HepG2 (cell line): ENCODE results near the gene GPR61. TPM values are rescaled to one million over a fixed set of nuclear protein-coding genes. Genes with fewer than 3 reads are reported as not detected.

ENCODE experiments used
- CREM ChIP-seq, 2 experiments: sonication (generic) in 1 of 2; formaldehyde crosslinking in 1 of 2; IDR thresholded peaks; 2 replicates each; pipeline versions ENCODE4 v1.4.0 to v1.6.1; 2016 to 2020; ENCODE audit warnings: antibody characterized with exemption in 1 of 2, mild to moderate bottlenecking in 1 of 2, missing genetic modification reagents in 1 of 2
- ELF3 ChIP-seq: IDR thresholded peaks from 2 replicates; pipeline ENCODE4 v1.6.1; 2016; ENCODE audit warnings: missing genetic modification reagents, missing compliant biosample characterization
- FOXA3 ChIP-seq: IDR thresholded peaks from 2 replicates; pipeline ENCODE4 v1.6.1; 2016; ENCODE audit warnings: missing genetic modification reagents, missing compliant biosample characterization
- FOXJ3 ChIP-seq: sonication (generic); formaldehyde crosslinking; IDR thresholded peaks from 2 replicates; pipeline ENCODE4 v1.4.0; 2020; ENCODE audit warnings: missing genetic modification reagents, mild to moderate bottlenecking, borderline replicate concordance
- FOXO1 ChIP-seq: sonication (generic); formaldehyde crosslinking; IDR thresholded peaks from 2 replicates; pipeline ENCODE4 v1.4.0; 2020; ENCODE audit warnings: missing genetic modification reagents
- FOXP1 ChIP-seq, 2 experiments: fragments of 450-650 bp in 1 of 2; IDR thresholded peaks; 2 replicates each; pipeline ENCODE4 v1.6.1; 2017 to 2018; ENCODE audit warnings: antibody characterized with exemption in 1 of 2
- HDAC1 ChIP-seq: sonication (generic); formaldehyde crosslinking; IDR thresholded peaks from 2 replicates; pipeline ENCODE4 v1.5.1; 2020; ENCODE audit warnings: mild to moderate bottlenecking, missing genetic modification reagents
- MEF2D ChIP-seq: sonication (generic); formaldehyde crosslinking; IDR thresholded peaks from 2 replicates; pipeline ENCODE4 v1.5.1; 2020; ENCODE audit warnings: mild to moderate bottlenecking, missing genetic modification reagents
- MTA1 ChIP-seq: sonication (generic); formaldehyde crosslinking; IDR thresholded peaks from 2 replicates; pipeline ENCODE4 v1.4.0; 2020; ENCODE audit warnings: missing genetic modification reagents, mild to moderate bottlenecking, borderline replicate concordance
- NR2F6 ChIP-seq, 2 experiments: IDR thresholded peaks; 2 replicates each; pipeline ENCODE4 v1.6.1; 2016; ENCODE audit warnings: antibody characterized with exemption in 1 of 2, mild to moderate bottlenecking in 1 of 2
- POGZ ChIP-seq: sonication (generic); formaldehyde crosslinking; IDR thresholded peaks from 2 replicates; pipeline ENCODE4 v1.4.0; 2020; ENCODE audit warnings: mild to moderate bottlenecking, missing genetic modification reagents
- PPARG ChIP-seq: conservative IDR thresholded peaks from 2 replicates; pipeline ENCODE4 v1.6.1; 2016; ENCODE audit warnings: missing biosample characterization, missing genetic modification reagents
- RCOR2 ChIP-seq: IDR thresholded peaks from 2 replicates; pipeline ENCODE4 v1.6.1; 2016; ENCODE audit warnings: missing biosample characterization, missing genetic modification reagents
- RXRB ChIP-seq: IDR thresholded peaks from 2 replicates; pipeline ENCODE4 v1.6.1; 2016; ENCODE audit warnings: borderline replicate concordance, missing genetic modification reagents, missing compliant biosample characterization
- SNAI1 ChIP-seq: sonication (generic); formaldehyde crosslinking; IDR thresholded peaks from 2 replicates; pipeline ENCODE4 v1.5.0; 2020; ENCODE audit warnings: mild to moderate bottlenecking, missing genetic modification reagents, borderline replicate concordance
- TBX2 ChIP-seq: sonication (generic); formaldehyde crosslinking; IDR thresholded peaks from 2 replicates; pipeline ENCODE4 v1.5.0; 2020; ENCODE audit warnings: missing genetic modification reagents, mild to moderate bottlenecking, borderline replicate concordance
- TEAD3 ChIP-seq: optimal IDR thresholded peaks from 2 replicates; pipeline ENCODE3; 2016; ENCODE audit warnings: borderline replicate concordance
- ZBTB3 ChIP-seq: sonication (generic); formaldehyde crosslinking; IDR thresholded peaks from 2 replicates; pipeline ENCODE4 v1.4.0; 2020; ENCODE audit warnings: low read depth, mild to moderate bottlenecking, moderate library complexity, missing genetic modification reagents, borderline replicate concordance
- ZFP90 ChIP-seq: sonication (generic); formaldehyde crosslinking; IDR thresholded peaks from 2 replicates; pipeline ENCODE4 v1.8.0; 2022; ENCODE audit warnings: missing genetic modification reagents, mild to moderate bottlenecking, inconsistent platforms, borderline replicate concordance
- ZKSCAN5 ChIP-seq: sonication (generic); formaldehyde crosslinking; IDR thresholded peaks from 2 replicates; pipeline ENCODE4 v1.5.1; 2020; ENCODE audit warnings: mild to moderate bottlenecking, missing genetic modification reagents
- ZKSCAN8 ChIP-seq: IDR thresholded peaks from 2 replicates; pipeline ENCODE4 v1.6.1; 2016; ENCODE audit warnings: borderline replicate concordance, missing genetic modification reagents, missing compliant biosample characterization
- ZNF292 ChIP-seq: sonication (generic); formaldehyde crosslinking; IDR thresholded peaks from 2 replicates; pipeline ENCODE4 v1.8.1; 2022; ENCODE audit warnings: mild to moderate bottlenecking, low read depth, missing genetic modification reagents, borderline replicate concordance
- ZNF331 ChIP-seq: sonication (generic); formaldehyde crosslinking; IDR thresholded peaks from 2 replicates; pipeline ENCODE4 v1.4.0; 2020; ENCODE audit warnings: missing genetic modification reagents
- ZNF432 ChIP-seq: sonication (generic); formaldehyde crosslinking; IDR thresholded peaks from 2 replicates; pipeline ENCODE4 v1.5.0; 2020; ENCODE audit warnings: missing genetic modification reagents, mild to moderate bottlenecking, borderline replicate concordance
- ZNF546 ChIP-seq: sonication (generic); formaldehyde crosslinking; conservative IDR thresholded peaks from 2 replicates; pipeline ENCODE4 v1.8.1; 2023; ENCODE audit warnings: mild to moderate bottlenecking, missing genetic modification reagents
- ZNF552 ChIP-seq: sonication (generic); formaldehyde crosslinking; IDR thresholded peaks from 2 replicates; pipeline ENCODE4 v1.9.0; 2022; ENCODE audit warnings: missing genetic modification reagents, mild to moderate bottlenecking, borderline replicate concordance
- ZZZ3 ChIP-seq: sonication (generic); formaldehyde crosslinking; IDR thresholded peaks from 2 replicates; pipeline ENCODE4 v1.4.0; 2020; ENCODE audit warnings: missing genetic modification reagents, mild to moderate bottlenecking, borderline replicate concordance
- polyA plus RNA-seq, 8 experiments: library from polyadenylated mRNA; depleted of rRNA in 3 of 8; stranded (reverse) in 7 of 8; unstranded in 1 of 8; fragments of >200 nt; fragmentation: Illumina TruSeq in 4 of 8; extraction: Trizol in 4 of 8; gene quantifications; 2 replicates each; pipeline versions ENCODE4 v1.2.1 to v1.2.3, GENCODE V29; 2011 to 2016; ENCODE audit warnings: low read depth in 4 of 8, missing spikeins in 1 of 8, mixed read lengths in 1 of 8; ENCODE audit not compliant: insufficient read depth in 1 of 8
- total RNA-seq, 5 experiments: library from RNA; depleted of rRNA; stranded (reverse); fragments of >200 nt; fragmentation: Illumina TruSeq; extraction: Trizol; gene quantifications; 2 replicates each; pipeline ENCODE4 v1.2.3, GENCODE V29; 2016; ENCODE audit warnings: low read depth in 1 of 5
- TF ChIP-seq, protein P1 (sequence below): IDR thresholded peaks from 2 replicates; pipeline ENCODE4 v1.6.1; 2016; ENCODE audit warnings: missing genetic modification reagents, missing compliant biosample characterization
- TF ChIP-seq, protein P2 (sequence below): sonication (generic); formaldehyde crosslinking; conservative IDR thresholded peaks from 2 replicates; pipeline ENCODE4 v1.4.0; 2020; ENCODE audit warnings: mild to moderate bottlenecking, missing genetic modification reagents, moderate library complexity

The GPR61 gene
- total and polyA plus RNA-seq, 2 of the 13 experiments (the other 11 are each of a cell fraction or from before 2014, with no cell fraction given) = not detected

DNA sequence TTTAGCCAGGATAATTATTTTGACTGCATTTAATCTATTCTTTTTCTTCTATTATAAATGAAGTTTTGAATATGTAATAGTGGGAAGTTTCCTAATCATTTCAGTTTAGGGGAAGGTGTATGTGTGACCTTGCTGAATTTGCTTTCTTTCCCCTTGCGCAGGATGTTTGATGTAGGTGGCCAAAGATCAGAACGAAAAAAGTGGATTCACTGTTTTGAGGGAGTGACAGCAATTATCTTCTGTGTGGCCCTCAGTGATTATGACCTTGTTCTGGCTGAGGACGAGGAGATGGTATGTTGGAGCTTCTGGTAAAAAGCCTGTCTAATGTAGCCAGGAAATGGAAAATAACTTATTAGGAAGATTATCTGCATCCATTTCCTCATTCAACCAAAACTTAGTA lies 46.4 kb downstream of the GPR61 start (continued):
- TF ChIP-seq, protein P1, sequence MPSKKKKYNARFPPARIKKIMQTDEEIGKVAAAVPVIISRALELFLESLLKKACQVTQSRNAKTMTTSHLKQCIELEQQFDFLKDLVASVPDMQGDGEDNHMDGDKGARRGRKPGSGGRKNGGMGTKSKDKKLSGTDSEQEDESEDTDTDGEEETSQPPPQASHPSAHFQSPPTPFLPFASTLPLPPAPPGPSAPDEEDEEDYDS (CRISPR knock-in tag) = no peak
- TF ChIP-seq RXRB = 0 out of 2 replicates have a peak, but pooled peaks have one; percentile 47
- TF ChIP-seq HDAC1 (CRISPR knock-in tag) = peak; percentile 60
- peak; percentile 47; the same call in 1 of the 2 replicates for TF ChIP-seq RCOR2 (CRISPR knock-in tag)
- TF ChIP-seq ZZZ3 (CRISPR knock-in tag) = no peak
- peak; percentile 50; the same call in 1 of the 2 replicates for TF ChIP-seq ELF3 (CRISPR knock-in tag)
- TF ChIP-seq FOXA3 = peak; percentile 34
- TF ChIP-seq ZKSCAN5 (CRISPR knock-in tag) = no peak
- TF ChIP-seq ZNF432 (CRISPR knock-in tag) = no peak
- TF ChIP-seq POGZ (CRISPR knock-in tag) = peak; percentile 36; the same call in 1 of the 2 replicates
- no peak for TF ChIP-seq FOXP1 (IDR thresholded peaks at IDR 0.05)
- peak; percentile 21; the same call in 1 of the 2 replicates for TF ChIP-seq FOXP1 (CRISPR knock-in tag; IDR thresholded peaks at IDR 0.05)
- no peak for TF ChIP-seq ZBTB3 (CRISPR knock-in tag)
- TF ChIP-seq TBX2 (CRISPR knock-in tag) = peak; percentile 93
- no peak for TF ChIP-seq ZNF546 (CRISPR knock-in tag)
- 0 out of 2 replicates have a peak, but pooled peaks have one; percentile 31 for TF ChIP-seq CREM (IDR thresholded peaks at IDR 0.05)
- no peak for TF ChIP-seq CREM (CRISPR knock-in tag; IDR thresholded peaks at IDR 0.05)
- TF ChIP-seq ZFP90 (CRISPR knock-in tag) = no peak
- peak; percentile 73 for TF ChIP-seq TEAD3 (CRISPR knock-in tag)
- peak; percentile 53 for TF ChIP-seq PPARG (CRISPR knock-in tag)
- TF ChIP-seq ZKSCAN8 (CRISPR knock-in tag) = no peak
- TF ChIP-seq MEF2D (CRISPR knock-in tag) = 0 out of 2 replicates have a peak, but pooled peaks have one; percentile 44
- TF ChIP-seq FOXO1 (CRISPR knock-in tag) = peak; percentile 45; the same call in 1 of the 2 replicates
- no peak for TF ChIP-seq ZNF552 (CRISPR knock-in tag)
- peak; percentile 50; the same call in 1 of the 2 replicates for TF ChIP-seq NR2F6 (IDR thresholded peaks at IDR 0.05)
- TF ChIP-seq NR2F6 (CRISPR knock-in tag; IDR thresholded peaks at IDR 0.05) = peak; percentile 46; the same call in 1 of the 2 replicates
- peak; percentile 19; the same call in 1 of the 2 replicates for TF ChIP-seq ZNF292
- TF ChIP-seq FOXJ3 (CRISPR knock-in tag) = peak; percentile 35; the same call in 1 of the 2 replicates
- no peak for TF ChIP-seq MTA1 (CRISPR knock-in tag)
- TF ChIP-seq SNAI1 (CRISPR knock-in tag) = no peak
- TF ChIP-seq, protein P2, sequence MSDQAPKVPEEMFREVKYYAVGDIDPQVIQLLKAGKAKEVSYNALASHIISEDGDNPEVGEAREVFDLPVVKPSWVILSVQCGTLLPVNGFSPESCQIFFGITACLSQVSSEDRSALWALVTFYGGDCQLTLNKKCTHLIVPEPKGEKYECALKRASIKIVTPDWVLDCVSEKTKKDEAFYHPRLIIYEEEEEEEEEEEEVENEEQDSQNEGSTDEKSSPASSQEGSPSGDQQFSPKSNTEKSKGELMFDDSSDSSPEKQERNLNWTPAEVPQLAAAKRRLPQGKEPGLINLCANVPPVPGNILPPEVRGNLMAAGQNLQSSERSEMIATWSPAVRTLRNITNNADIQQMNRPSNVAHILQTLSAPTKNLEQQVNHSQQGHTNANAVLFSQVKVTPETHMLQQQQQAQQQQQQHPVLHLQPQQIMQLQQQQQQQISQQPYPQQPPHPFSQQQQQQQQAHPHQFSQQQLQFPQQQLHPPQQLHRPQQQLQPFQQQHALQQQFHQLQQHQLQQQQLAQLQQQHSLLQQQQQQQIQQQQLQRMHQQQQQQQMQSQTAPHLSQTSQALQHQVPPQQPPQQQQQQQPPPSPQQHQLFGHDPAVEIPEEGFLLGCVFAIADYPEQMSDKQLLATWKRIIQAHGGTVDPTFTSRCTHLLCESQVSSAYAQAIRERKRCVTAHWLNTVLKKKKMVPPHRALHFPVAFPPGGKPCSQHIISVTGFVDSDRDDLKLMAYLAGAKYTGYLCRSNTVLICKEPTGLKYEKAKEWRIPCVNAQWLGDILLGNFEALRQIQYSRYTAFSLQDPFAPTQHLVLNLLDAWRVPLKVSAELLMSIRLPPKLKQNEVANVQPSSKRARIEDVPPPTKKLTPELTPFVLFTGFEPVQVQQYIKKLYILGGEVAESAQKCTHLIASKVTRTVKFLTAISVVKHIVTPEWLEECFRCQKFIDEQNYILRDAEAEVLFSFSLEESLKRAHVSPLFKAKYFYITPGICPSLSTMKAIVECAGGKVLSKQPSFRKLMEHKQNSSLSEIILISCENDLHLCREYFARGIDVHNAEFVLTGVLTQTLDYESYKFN = peak; percentile 90
- peak; percentile 51; the same call in 1 of the 2 replicates for TF ChIP-seq ZNF331 (CRISPR knock-in tag)
